Measurements from ENCODE around the gene KLF7. TPM values are rescaled to one million over a fixed set of nuclear protein-coding genes. Genes with fewer than 3 reads are reported as not detected.

KLF7 gene
- total RNA-seq, 1 donor from 2014 or later = 22.2 TPM

GRCh38 chr2:207061181-207061580 lies 104.6 kb downstream of the KLF7 start:
- DNase-seq (ENCODE audit: low read depth) = no peak
- no peak overlapping the region for H3K4me3 ChIP-seq (ENCODE audit: low read depth, low read length)
- no peak for TF ChIP-seq CTCF (conservative IDR thresholded peaks at IDR 0.05; ENCODE audit: low read depth, low read length)

- H3K4me3 ChIP-seq (ENCODE audit: low read depth, low read length) = no peak overlapping the region
- no peak for TF ChIP-seq CTCF (conservative IDR thresholded peaks at IDR 0.05; ENCODE audit: low read depth, low read length)
- DNase-seq (ENCODE audit: low read depth) = no peak
Observed at GRCh38 chr2:207055257-207055656, 110.5 kb downstream of the KLF7 start.

GRCh38 chr2:207054521-207054920 lies 111.2 kb downstream of the KLF7 start:
- peak; percentile 46 for DNase-seq (ENCODE audit: low read depth)
- peak; percentile 21 for TF ChIP-seq CTCF (conservative IDR thresholded peaks at IDR 0.05; ENCODE audit: low read depth, low read length)
- no peak overlapping the region for H3K4me3 ChIP-seq (ENCODE audit: low read depth, low read length)

- H3K4me3 ChIP-seq (ENCODE audit: low read depth, low read length) = no peak overlapping the region
- TF ChIP-seq CTCF (conservative IDR thresholded peaks at IDR 0.05; ENCODE audit: low read depth, low read length) = no peak
- no peak for DNase-seq (ENCODE audit: low read depth)
Observed at GRCh38 chr2:207051385-207051965, 114.3 kb downstream of the KLF7 start.

GRCh38 chr2:207049122-207049521 lies 116.6 kb downstream of the KLF7 start:
- no peak for DNase-seq (ENCODE audit: low read depth)
- H3K4me3 ChIP-seq (ENCODE audit: low read depth, low read length) = no peak overlapping the region
- no peak for TF ChIP-seq CTCF (conservative IDR thresholded peaks at IDR 0.05; ENCODE audit: low read depth, low read length)

GRCh38 chr2:207048416-207048815 lies 117.3 kb downstream of the KLF7 start:
- no peak for TF ChIP-seq CTCF (conservative IDR thresholded peaks at IDR 0.05; ENCODE audit: low read depth, low read length)
- H3K4me3 ChIP-seq (ENCODE audit: low read depth, low read length) = no peak overlapping the region
- no peak for DNase-seq (ENCODE audit: low read depth)

GRCh38 chr2:207046724-207047123 lies 119.0 kb downstream of the KLF7 start:
- peak; percentile 32 for TF ChIP-seq CTCF (conservative IDR thresholded peaks at IDR 0.05; ENCODE audit: low read depth, low read length)
- DNase-seq (ENCODE audit: low read depth) = no peak
- no peak overlapping the region for H3K4me3 ChIP-seq (ENCODE audit: low read depth, low read length)

Measured in epithelial cell of proximal tubule (primary cell).